Endothelial cell of umbilical vein (primary cell): ENCODE measurements around the gene HSPBAP1. TPM values are rescaled to one million over a fixed set of nuclear protein-coding genes. Genes with fewer than 3 reads are reported as not detected.

Experiments
- BruUV-seq: library from RNA; stranded (reverse); fragments of 400-500 nt; replicated peaks from 2 replicates; lab custom pipeline; 2021; lab: Mats Ljungman, UMichigan
- CTCF ChIA-PET: fragments of 300-600, 350-600 bp; sonication (Branson Sonifier 250); formaldehyde crosslinking; loops from one replicate; lab custom pipeline; 2021; ENCODE audit warnings: antibody characterized with exemption, inconsistent platforms; lab: Charles Lee
- POLR2A ChIA-PET: fragments of 300-600, 350-600 bp; sonication (Branson Sonifier 250); formaldehyde crosslinking; loops from one replicate; lab custom pipeline; 2021; ENCODE audit warnings: antibody characterized with exemption, inconsistent platforms; lab: Charles Lee
- DNase-seq: peaks from one replicate; pipeline ENCODE4 v3.0.0-alpha.2; 2011; ENCODE audit warnings: low read depth, low spot score
- FAIRE-seq: peaks from 2 replicates; lab custom pipeline; 2011; peaks lifted over from hg19 to GRCh38; lab: Jason Lieb, UNC
- H2AFZ ChIP-seq: 2 replicates; pipeline ENCODE4 v1.6.0; 2012; ENCODE audit warnings: low read depth, low read length, control low read depth, inconsistent platforms
- H3K27ac ChIP-seq: 2 replicates; pipeline ENCODE4 v1.5.1; 2011; ENCODE audit warnings: low read depth, mild to moderate bottlenecking, control low read depth, low read length, moderate library complexity; ENCODE audit not compliant: insufficient read depth
- H3K27me3 ChIP-seq, 2 experiments: 2 replicates each; pipeline versions ENCODE4 v1.6.0 to v1.6.1; 2011; ENCODE audit warnings: low read length in 2 of 2, mixed read lengths in 1 of 2; ENCODE audit not compliant: control insufficient read depth in 2 of 2, insufficient read depth in 2 of 2
- H3K36me3 ChIP-seq, 2 experiments: 2 replicates in 1 of 2; 3 replicates in 1 of 2; pipeline ENCODE4 v1.5.1; 2011; ENCODE audit warnings: low read length in 2 of 2, mild to moderate bottlenecking in 1 of 2, moderate library complexity in 1 of 2; ENCODE audit not compliant: control insufficient read depth in 2 of 2, insufficient read depth in 2 of 2; ENCODE audit errors: extremely low read depth in 1 of 2
- H3K4me1 ChIP-seq: 3 replicates; pipeline ENCODE4 v1.5.1; 2011; ENCODE audit warnings: mild to moderate bottlenecking, low read length; ENCODE audit not compliant: control insufficient read depth, insufficient read depth; ENCODE audit errors: extremely low read depth
- H3K4me2 ChIP-seq: 2 replicates; pipeline ENCODE4 v1.6.1; 2011; ENCODE audit warnings: low read length, control low read depth, mixed read lengths; ENCODE audit not compliant: insufficient read depth
- H3K4me3 ChIP-seq, 3 experiments: fragments of 200-600 bp in 1 of 3; sonication (generic), shearing (Covaris generic) in 1 of 3; replicated peaks in 1 of 3; 2 replicates each; pipeline ENCODE4 v1.5.1; 2011 to 2016; ENCODE audit warnings: control low read depth in 3 of 3, low read length in 3 of 3, mild to moderate bottlenecking in 2 of 3, inconsistent platforms in 1 of 3, low read depth in 1 of 3, moderate library complexity in 1 of 3; ENCODE audit not compliant: insufficient read depth in 1 of 3
- H3K79me2 ChIP-seq: 2 replicates; pipeline ENCODE4 v1.6.0; 2012; ENCODE audit warnings: low read length, inconsistent platforms; ENCODE audit not compliant: control insufficient read depth, insufficient read depth
- H3K9ac ChIP-seq: replicated peaks from 2 replicates; pipeline ENCODE3; 2011; ENCODE audit warnings: low read length, control low read depth; ENCODE audit not compliant: insufficient read depth; ENCODE audit errors: extremely low read depth
- H3K9me1 ChIP-seq: replicated peaks from 3 replicates; pipeline ENCODE4 v1.6.0; 2011; ENCODE audit warnings: mild to moderate bottlenecking, low read length; ENCODE audit not compliant: control insufficient read depth, insufficient read depth; ENCODE audit errors: extremely low read depth
- H3K9me3 ChIP-seq: replicated peaks from 2 replicates; pipeline ENCODE4 v1.5.1; 2012; ENCODE audit warnings: low read length, inconsistent platforms; ENCODE audit not compliant: control insufficient read depth, insufficient read depth
- H4K20me1 ChIP-seq: replicated peaks from 2 replicates; pipeline ENCODE3; 2011; ENCODE audit warnings: mild to moderate bottlenecking, low read length; ENCODE audit not compliant: control insufficient read depth, insufficient read depth; ENCODE audit errors: extremely low read depth
- CTCF ChIP-seq, 2 donors: IDR thresholded peaks; 1 replicate in 1 of 2; 2 replicates in 1 of 2; pipeline ENCODE4 v1.5.1; 2011; ENCODE audit warnings: low read length in 2 of 2, mild to moderate bottlenecking in 2 of 2, moderate library complexity in 2 of 2, control low read depth in 1 of 2, inconsistent platforms in 1 of 2, low read depth in 1 of 2; ENCODE audit not compliant: insufficient read depth in 1 of 2; ENCODE audit errors: extremely low read depth in 1 of 2
- EZH2 ChIP-seq: IDR thresholded peaks from 2 replicates; pipeline ENCODE4 v1.6.1; 2012; ENCODE audit warnings: borderline replicate concordance, low read depth, mild to moderate bottlenecking, moderate library complexity, low read length, inconsistent platforms; ENCODE audit not compliant: severe bottlenecking
- FOS ChIP-seq: IDR thresholded peaks from 2 replicates; pipeline ENCODE4 v1.6.1; 2011; ENCODE audit warnings: mild to moderate bottlenecking, low read length, moderate library complexity, borderline replicate concordance; ENCODE audit not compliant: insufficient read depth
- GATA2 ChIP-seq: IDR thresholded peaks from 2 replicates; pipeline ENCODE4 v1.7.0; 2011; ENCODE audit warnings: low read depth, mild to moderate bottlenecking, moderate library complexity, mixed read lengths, low read length; ENCODE audit not compliant: insufficient read length, insufficient read depth
- JUN ChIP-seq: IDR thresholded peaks from 2 replicates; pipeline ENCODE4 v1.6.1; 2011; ENCODE audit warnings: borderline replicate concordance, low read depth; ENCODE audit not compliant: insufficient read length, insufficient read depth
- MAX ChIP-seq: IDR thresholded peaks from 2 replicates; pipeline ENCODE4 v1.6.1; 2011; ENCODE audit not compliant: insufficient read depth, insufficient read length
- MYC ChIP-seq: IDR thresholded peaks from one replicate; pipeline ENCODE4 v1.6.1; 2011; ENCODE audit warnings: mild to moderate bottlenecking, low read depth, low read length
- POLR2A ChIP-seq: IDR thresholded peaks from 2 replicates; pipeline ENCODE4 v1.6.1; 2012; ENCODE audit warnings: low read depth, mild to moderate bottlenecking, control low read depth, low read length
- POLR2AphosphoS5 ChIP-seq: IDR thresholded peaks from 2 replicates; pipeline ENCODE4 v1.6.1; 2012; ENCODE audit warnings: low read depth, mild to moderate bottlenecking, control low read depth, low read length, moderate library complexity; ENCODE audit not compliant: insufficient read depth
- dilution Hi-C: fragments of 300-500 bp; cut with MboI; formaldehyde crosslinking; loops from one replicate; pipeline ENCODE4 v1.15.0; 2019; ENCODE audit warnings: low sequenced_read_pairs; ENCODE audit not compliant: extremely low pct_ligation_motif_present
- intact Hi-C: fragments of 100-400 bp; cut with micrococcal nuclease; formaldehyde crosslinking; loops from one replicate; pipeline ENCODE4 v1.10.0; 2022
- polyA plus RNA-seq, 4 experiments: library from polyadenylated mRNA; depleted of rRNA in 3 of 4; stranded (reverse) in 3 of 4; unstranded in 1 of 4; fragments of >200 nt; gene quantifications; 2 replicates each; pipeline versions ENCODE4 v1.2.1 to v1.2.3, GENCODE V29; 2011 to 2012; ENCODE audit warnings: missing spikeins in 1 of 4
- total RNA-seq: library from RNA; stranded (reverse); gene quantifications from 2 replicates; pipeline ENCODE4 v1.2.3, GENCODE V29; 2021

HSPBAP1 gene
- total and polyA plus RNA-seq, 2 donors (not counting 3 experiments of a cell fraction or from before 2014, with no cell fraction given): 5.3 to 10.6 TPM

DNA sequence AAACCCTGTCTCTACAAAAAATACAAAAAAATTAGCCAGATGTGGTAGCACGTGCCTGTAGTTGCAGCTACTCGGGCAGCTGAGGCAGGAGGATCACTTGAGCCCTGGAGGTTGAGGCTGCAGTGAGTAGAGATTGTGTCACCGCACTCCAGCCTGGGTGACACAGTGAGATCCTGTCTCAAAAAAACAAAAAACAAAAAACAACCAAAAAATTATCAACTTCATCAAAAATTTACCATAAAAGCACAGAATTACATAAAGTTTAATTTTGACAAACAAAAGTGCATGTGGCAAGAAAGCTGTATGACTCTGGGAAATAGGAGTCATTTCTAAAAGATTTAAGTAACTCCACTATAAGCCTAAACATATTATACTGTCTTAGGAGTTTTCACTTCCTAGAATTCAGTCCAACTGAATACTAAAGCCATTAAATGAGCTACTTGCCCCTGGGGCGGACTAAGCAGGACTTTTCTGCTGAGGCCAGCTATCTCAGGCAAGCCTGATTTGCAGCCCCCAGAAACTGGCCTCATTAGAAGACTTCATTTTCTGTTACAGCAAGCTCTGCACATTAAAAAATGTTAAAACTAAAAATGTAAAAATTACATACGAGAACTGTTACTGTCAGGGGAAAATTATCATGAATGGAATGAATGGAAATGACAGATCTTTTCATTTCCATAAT, 23.0 kb downstream of the HSPBAP1 start:
- intact Hi-C loops (no loop called here), dilution Hi-C loops (no loop called here)
- H3K9me1 ChIP-seq: no peaks in the 10 kb centered on the region
- no peak overlapping the region for H3K4me2 ChIP-seq
- TF ChIP-seq JUN (no peak), POLR2AphosphoS5 (no peak), MYC (no peak), POLR2A (no peak), GATA2 (no peak), EZH2 (no peak), MAX (no peak), FOS (no peak), CTCF (IDR thresholded peaks at IDR 0.05; ENCODE audit: extremely low read depth in 1 of 2, insufficient read depth in 1 of 2, low read depth in 1 of 2, low read length in 2 of 2) (no peak)
- no peak for DNase-seq
- peaks cover 10% of the 10 kb centered on the region for H3K4me1 ChIP-seq
- no peaks in the 10 kb centered on the region for H3K27me3 ChIP-seq
- FAIRE-seq: no peak
- ChIA-PET POLR2A (interaction anchor here (0.6 kb wide), 1 partner anchor 49 kb away, joined by 7 read pairs; no protein-coding TSS in a partner anchor), CTCF (interaction anchor here (2.4 kb wide), 1 partner anchor 16 kb away, joined by 9 read pairs; no protein-coding TSS in a partner anchor)
- no peak overlapping the region for H2AFZ ChIP-seq
- H4K20me1 ChIP-seq: no peaks in the 10 kb centered on the region
- H3K9me3 ChIP-seq: no peaks in the 10 kb centered on the region
- H3K9ac ChIP-seq: no peak overlapping the region
- H3K27ac ChIP-seq: no peak overlapping the region
- H3K79me2 ChIP-seq: no peaks in the 10 kb centered on the region
- no peaks in the 10 kb centered on the region for H3K36me3 ChIP-seq
- BruUV-seq: no TSS peak
- no peak overlapping the region for H3K4me3 ChIP-seq
